Caco-2 (cell line): ENCODE measurements around the gene DBI. TPM values are rescaled to one million over a fixed set of nuclear protein-coding genes. Genes with fewer than 3 reads are reported as not detected.

ENCODE experiments used
- Bru-seq: library from RNA; stranded (reverse); fragments of 400-500 nt; gene quantifications from one replicate; lab custom pipeline; 2021; lab: Mats Ljungman, UMichigan
- BruChase-seq, 2 experiments: library from RNA; stranded (reverse); fragments of 400-500 nt; gene quantifications; one replicate each; lab custom pipeline; 2021; lab: Mats Ljungman, UMichigan
- BruUV-seq: library from RNA; stranded (reverse); fragments of 400-500 nt; replicated peaks from 2 replicates; lab custom pipeline; 2021; lab: Mats Ljungman, UMichigan
- CTCF ChIA-PET: fragments of 300-600 bp; sonication (Branson Sonifier 250); formaldehyde crosslinking; loops from one replicate; lab custom pipeline; 2022; ENCODE audit warnings: antibody characterized with exemption; lab: Charles Lee
- POLR2A ChIA-PET: fragments of 300-600 bp; sonication (Branson Sonifier 250); formaldehyde crosslinking; loops from one replicate; lab custom pipeline; 2022; ENCODE audit warnings: antibody characterized with exemption; lab: Charles Lee
- DNase-seq, 2 experiments: peaks; one replicate each; pipeline versions ENCODE4 v3.0.0 to v3.0.0-alpha.2; 2020 to 2022
- H3K27me3 ChIP-seq: replicated peaks from 2 replicates; pipeline ENCODE4 v1.6.0; 2011; ENCODE audit warnings: low read length; ENCODE audit not compliant: control insufficient read depth, insufficient read depth
- H3K36me3 ChIP-seq: 2 replicates; pipeline ENCODE4 v1.5.1; 2011; ENCODE audit warnings: low read length; ENCODE audit not compliant: control insufficient read depth, insufficient read depth
- H3K4me1 ChIP-seq: fragments of 250-450 bp; sonication (Bioruptor Pico); 2 replicates; pipeline ENCODE4 v1.5.1; 2020; ENCODE audit warnings: mild to moderate bottlenecking
- H3K4me3 ChIP-seq: 2 replicates; pipeline ENCODE4 v1.5.1; 2011; ENCODE audit warnings: low read depth, mild to moderate bottlenecking, control low read depth, low read length
- H3K9me3 ChIP-seq: fragments of 250-450 bp; sonication (Bioruptor Pico); 2 replicates; pipeline ENCODE4 v1.5.1; 2020; ENCODE audit warnings: mild to moderate bottlenecking, moderate library complexity
- H3K27ac Mint-ChIP-seq: one replicate; pipeline ENCODE4 v1.8.0; 2022; ENCODE audit warnings: mixed read lengths; ENCODE audit not compliant: unreplicated experiment
- H3K27me3 Mint-ChIP-seq: one replicate; pipeline ENCODE4 v1.8.0; 2022; ENCODE audit warnings: mixed read lengths; ENCODE audit not compliant: insufficient read depth, unreplicated experiment
- H3K36me3 Mint-ChIP-seq: one replicate; pipeline ENCODE4 v1.8.0; 2022; ENCODE audit warnings: mild to moderate bottlenecking, mixed read lengths; ENCODE audit not compliant: insufficient read depth, unreplicated experiment
- H3K4me1 Mint-ChIP-seq: one replicate; pipeline ENCODE4 v1.8.0; 2022; ENCODE audit warnings: low read depth, mixed read lengths; ENCODE audit not compliant: unreplicated experiment
- H3K4me3 Mint-ChIP-seq: one replicate; pipeline ENCODE4 v1.8.0; 2022; ENCODE audit warnings: mild to moderate bottlenecking, moderate library complexity, mixed read lengths; ENCODE audit not compliant: unreplicated experiment
- H3K9me3 Mint-ChIP-seq: one replicate; pipeline ENCODE4 v1.8.0; 2022; ENCODE audit warnings: mixed read lengths; ENCODE audit not compliant: unreplicated experiment
- intact Hi-C: fragments of 100-400 bp; cut with micrococcal nuclease; formaldehyde crosslinking; loops from one replicate; pipeline ENCODE4 v1.10.0; 2022; ENCODE audit not compliant: unreplicated experiment
- long read RNA-seq: library from polyadenylated mRNA; stranded (forward); transcript quantifications from one replicate; pipeline ENCODE4 v2.0.0, GENCODE V29; 2022
- total RNA-seq: library from RNA; stranded (reverse); gene quantifications from 2 replicates; pipeline ENCODE4 v1.2.3, GENCODE V29; 2022
- TF ChIP-seq, protein P1 (sequence below), 2 experiments: fragments of 200-600 bp in 1 of 2; IDR thresholded peaks; 1 replicate in 1 of 2; 2 replicates in 1 of 2; pipeline versions ENCODE4 v1.5.1 to v1.8.0; 2011 to 2022; ENCODE audit warnings: antibody characterized with exemption in 1 of 2, control low read depth in 1 of 2, inconsistent platforms in 1 of 2, low read depth in 1 of 2, low read length in 1 of 2, mild to moderate bottlenecking in 1 of 2, moderate library complexity in 1 of 2; ENCODE audit not compliant: insufficient read depth in 1 of 2, severe bottlenecking in 1 of 2, unreplicated experiment in 1 of 2

The DBI gene
- total RNA-seq (256 and 257 TPM in 2 replicates), Bru-seq, nascent RNA (percentile 95 among the genes with signal in this experiment), BruChase-seq, experiment 1, labeled RNA remaining after a 2-hour chase (percentile 93 among the genes with signal in this experiment), BruChase-seq, experiment 2, labeled RNA remaining after a 6-hour chase (percentile 97 among the genes with signal in this experiment)
- long read RNA-seq, transcript DBI-202 (4 exons, 637 nt), result major isoform, 424 of 442 reads
- long read RNA-seq, transcript DBI-204 (5 exons, 576 nt), result minor isoform, 6 of 442 reads
- long read RNA-seq, partial matches to known transcripts, result 6 of 442 reads
- long read RNA-seq, other reads (novel, unspliced or antisense), result 4 of 442 reads

DNA sequence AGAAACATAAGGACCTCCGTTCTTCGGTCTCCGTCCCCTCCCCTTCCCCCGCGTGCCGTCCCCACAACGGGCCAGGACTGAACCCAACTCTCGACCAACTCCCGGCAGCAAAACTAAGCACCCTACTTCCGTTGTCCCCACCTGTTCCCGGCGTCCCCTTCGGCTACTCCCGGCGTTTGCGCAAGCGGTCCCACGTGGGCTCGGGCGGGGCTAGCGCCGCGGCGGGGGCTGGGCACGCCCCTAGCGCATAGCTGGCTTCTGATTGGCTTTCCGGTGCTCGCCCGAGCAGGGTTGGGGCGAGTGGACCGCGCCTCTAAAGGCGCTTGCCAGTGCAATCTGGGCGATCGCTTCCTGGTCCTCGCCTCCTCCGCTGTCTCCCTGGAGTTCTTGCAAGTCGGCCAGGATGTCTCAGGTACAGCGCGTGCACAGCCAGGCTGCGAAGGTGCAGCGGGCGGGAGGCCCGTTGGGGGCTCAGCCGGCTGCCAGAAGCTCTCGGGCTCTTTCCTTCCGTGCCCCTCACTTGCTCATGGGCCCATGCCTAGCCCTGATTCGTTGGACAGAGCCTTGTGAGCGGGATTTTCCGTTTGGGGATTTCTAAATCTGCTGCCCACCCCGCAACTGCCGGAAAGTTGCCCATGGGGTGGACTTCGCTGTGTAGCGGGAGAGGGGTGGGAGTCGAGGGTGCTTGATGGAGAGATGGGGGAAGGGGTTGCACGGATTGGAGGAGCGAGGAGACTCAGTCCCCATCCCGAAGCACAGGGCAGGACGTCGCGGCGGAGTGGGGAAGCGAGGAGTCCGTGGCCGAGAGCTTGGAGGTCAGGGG lies at the start of gene DBI, which contains the start of gene C2orf76:
TSS of gene DBI (plus strand) at position 329 of the 823 bp plus-strand sequence. CDS start at position 404, 75 bp downstream.
TSS of gene C2orf76 (minus strand) at position 186 of the 823 bp plus-strand sequence. CDS start 26,875 bp downstream, outside the sequence.
- Histone ChIP-seq H3K36me3 (peaks cover 12% of the 10 kb centered on the region), H3K9me3 (no peaks in the 10 kb centered on the region), H3K4me1 (peaks cover 5% of the 10 kb centered on the region; the same call in 1 of the 2 replicates), H3K4me3 (peak within 1 kb of the TSS; percentile 89), H3K27me3 (no peaks in the 10 kb centered on the region)
- peak within 1 kb of the TSS; percentile 99 for H3K4me3 Mint-ChIP-seq
- BruUV-seq, result TSS peak; percentile 46
- peaks cover 12% of the 10 kb centered on the region for H3K4me1 Mint-ChIP-seq
- CTCF ChIA-PET, result interaction anchor here (0.6 to 1.7 kb wide), 3 partner anchors 15 to 110 kb away, joined by 3 to 8 read pairs (median 7); no protein-coding TSS in a partner anchor
- peak; percentile 96 to 97 for DNase-seq
- peak within 1 kb of the TSS; percentile 37 for H3K27ac Mint-ChIP-seq
- POLR2A ChIA-PET, result interaction anchor here (0.6 to 1.2 kb wide), 12 partner anchors 10 to 312 kb away, joined by 3 to 6 read pairs (median 3); partner anchors contain the start of genes STEAP3 and TMEM177
- H3K36me3 Mint-ChIP-seq, result peaks cover 55% of the 10 kb centered on the region
- intact Hi-C loops, result loop anchor here (1.0 to 5.0 kb wide), 3 partner anchors 54 to 120 kb away; partner anchors contain the start of gene TMEM37
- TF ChIP-seq, protein P1, sequence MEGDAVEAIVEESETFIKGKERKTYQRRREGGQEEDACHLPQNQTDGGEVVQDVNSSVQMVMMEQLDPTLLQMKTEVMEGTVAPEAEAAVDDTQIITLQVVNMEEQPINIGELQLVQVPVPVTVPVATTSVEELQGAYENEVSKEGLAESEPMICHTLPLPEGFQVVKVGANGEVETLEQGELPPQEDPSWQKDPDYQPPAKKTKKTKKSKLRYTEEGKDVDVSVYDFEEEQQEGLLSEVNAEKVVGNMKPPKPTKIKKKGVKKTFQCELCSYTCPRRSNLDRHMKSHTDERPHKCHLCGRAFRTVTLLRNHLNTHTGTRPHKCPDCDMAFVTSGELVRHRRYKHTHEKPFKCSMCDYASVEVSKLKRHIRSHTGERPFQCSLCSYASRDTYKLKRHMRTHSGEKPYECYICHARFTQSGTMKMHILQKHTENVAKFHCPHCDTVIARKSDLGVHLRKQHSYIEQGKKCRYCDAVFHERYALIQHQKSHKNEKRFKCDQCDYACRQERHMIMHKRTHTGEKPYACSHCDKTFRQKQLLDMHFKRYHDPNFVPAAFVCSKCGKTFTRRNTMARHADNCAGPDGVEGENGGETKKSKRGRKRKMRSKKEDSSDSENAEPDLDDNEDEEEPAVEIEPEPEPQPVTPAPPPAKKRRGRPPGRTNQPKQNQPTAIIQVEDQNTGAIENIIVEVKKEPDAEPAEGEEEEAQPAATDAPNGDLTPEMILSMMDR (IDR thresholded peaks at IDR 0.05; ENCODE audit: insufficient read depth in 1 of 2, low read depth in 1 of 2, low read length in 1 of 2, severe bottlenecking in 1 of 2, unreplicated experiment in 1 of 2), result no peak
- peaks cover 2% of the 10 kb centered on the region for H3K9me3 Mint-ChIP-seq
- no peaks in the 10 kb centered on the region for H3K27me3 Mint-ChIP-seq

DNA sequence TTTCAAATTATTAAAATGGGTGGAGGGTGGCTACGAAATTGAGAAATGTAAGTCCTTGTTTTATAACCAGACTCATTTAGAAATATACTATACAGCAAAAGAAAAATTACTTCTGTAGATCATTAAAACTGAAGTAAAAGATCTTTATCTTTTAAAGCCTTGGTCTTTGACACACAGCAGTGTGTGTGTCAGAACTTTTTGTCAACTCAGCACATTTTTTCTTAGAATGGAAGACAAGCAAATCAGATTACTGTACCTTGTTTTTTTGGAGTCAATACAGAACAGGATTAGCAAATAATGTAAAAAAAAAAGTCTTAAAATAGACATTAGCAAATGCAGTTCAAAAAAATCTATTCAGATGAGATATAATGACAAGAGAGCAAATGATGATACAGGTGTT lies 49.2 kb upstream of the DBI start:
- no peaks in the 10 kb centered on the region for H3K36me3 ChIP-seq

More for the DNA sequence above, 49.2 kb upstream of the DBI start:
- Histone ChIP-seq H3K9me3 (no peaks in the 10 kb centered on the region), H3K27me3 (no peaks in the 10 kb centered on the region), H3K4me3 (no peak overlapping the region), H3K4me1 (peaks cover 19% of the 10 kb centered on the region; the same call in 1 of the 2 replicates)
- H3K9me3 Mint-ChIP-seq, result no peaks in the 10 kb centered on the region
- H3K27me3 Mint-ChIP-seq, result no peaks in the 10 kb centered on the region
- intact Hi-C loops, result no loop called here
- ChIA-PET POLR2A (no interaction called here), CTCF (no interaction called here)
- DNase-seq, result no peak
- H3K36me3 Mint-ChIP-seq, result no peaks in the 10 kb centered on the region
- H3K4me1 Mint-ChIP-seq, result peaks cover 23% of the 10 kb centered on the region
- H3K4me3 Mint-ChIP-seq, result no peak overlapping the region
- H3K27ac Mint-ChIP-seq, result no peak overlapping the region
- TF ChIP-seq, protein P1 (IDR thresholded peaks at IDR 0.05; ENCODE audit: insufficient read depth in 1 of 2, low read depth in 1 of 2, low read length in 1 of 2, severe bottlenecking in 1 of 2, unreplicated experiment in 1 of 2), result no peak
- BruUV-seq, result no TSS peak
